ENCODE data around the gene EPB41L5.

DNA sequence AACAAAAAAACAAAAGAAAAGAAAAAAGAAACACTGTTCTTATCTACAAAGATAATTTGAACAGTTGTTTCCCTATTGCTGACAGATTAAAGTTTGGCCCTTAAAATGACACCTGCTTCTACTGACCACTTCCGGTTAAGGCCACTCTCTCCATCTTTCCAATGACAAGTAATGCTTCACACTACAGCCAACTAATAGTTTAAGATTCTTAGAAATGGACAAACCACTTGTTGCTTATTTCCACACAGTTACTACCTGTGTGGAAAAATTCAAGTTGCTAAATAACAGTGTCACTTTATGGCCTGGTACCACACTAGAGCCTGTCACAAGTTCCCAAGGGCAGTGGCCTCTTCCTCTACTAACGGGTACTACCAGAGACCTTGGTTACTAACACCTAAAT is 207.9 kb downstream of the EPB41L5 start:
- TF ChIP-seq, protein P1, sequence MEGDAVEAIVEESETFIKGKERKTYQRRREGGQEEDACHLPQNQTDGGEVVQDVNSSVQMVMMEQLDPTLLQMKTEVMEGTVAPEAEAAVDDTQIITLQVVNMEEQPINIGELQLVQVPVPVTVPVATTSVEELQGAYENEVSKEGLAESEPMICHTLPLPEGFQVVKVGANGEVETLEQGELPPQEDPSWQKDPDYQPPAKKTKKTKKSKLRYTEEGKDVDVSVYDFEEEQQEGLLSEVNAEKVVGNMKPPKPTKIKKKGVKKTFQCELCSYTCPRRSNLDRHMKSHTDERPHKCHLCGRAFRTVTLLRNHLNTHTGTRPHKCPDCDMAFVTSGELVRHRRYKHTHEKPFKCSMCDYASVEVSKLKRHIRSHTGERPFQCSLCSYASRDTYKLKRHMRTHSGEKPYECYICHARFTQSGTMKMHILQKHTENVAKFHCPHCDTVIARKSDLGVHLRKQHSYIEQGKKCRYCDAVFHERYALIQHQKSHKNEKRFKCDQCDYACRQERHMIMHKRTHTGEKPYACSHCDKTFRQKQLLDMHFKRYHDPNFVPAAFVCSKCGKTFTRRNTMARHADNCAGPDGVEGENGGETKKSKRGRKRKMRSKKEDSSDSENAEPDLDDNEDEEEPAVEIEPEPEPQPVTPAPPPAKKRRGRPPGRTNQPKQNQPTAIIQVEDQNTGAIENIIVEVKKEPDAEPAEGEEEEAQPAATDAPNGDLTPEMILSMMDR (IDR thresholded peaks at IDR 0.05; ENCODE audit: poor library complexity), result no peak
- TF ChIP-seq EZH2phosphoT487 (IDR thresholded peaks at IDR 0.05; ENCODE audit: low read depth, severe bottlenecking, unreplicated experiment), result no peak
- no peak for TF ChIP-seq EZH2 (IDR thresholded peaks at IDR 0.05; ENCODE audit: borderline replicate concordance)

All from hepatocyte (in vitro differentiated cells).